GM21360 (cell line): ENCODE results near the gene PLA2G4E.
A peak's percentile ranks its signal among the peaks of the same experiment; 100 is the strongest.

Experiments used
- ATAC-seq: cut with Tn5 transposase; IDR thresholded peaks from one replicate; pipeline ENCODE4 v1.9.1; 2021; ENCODE audit warnings: mild to moderate bottlenecking, moderate library complexity; ENCODE audit not compliant: unreplicated experiment

The PLA2G4E gene

DNA sequence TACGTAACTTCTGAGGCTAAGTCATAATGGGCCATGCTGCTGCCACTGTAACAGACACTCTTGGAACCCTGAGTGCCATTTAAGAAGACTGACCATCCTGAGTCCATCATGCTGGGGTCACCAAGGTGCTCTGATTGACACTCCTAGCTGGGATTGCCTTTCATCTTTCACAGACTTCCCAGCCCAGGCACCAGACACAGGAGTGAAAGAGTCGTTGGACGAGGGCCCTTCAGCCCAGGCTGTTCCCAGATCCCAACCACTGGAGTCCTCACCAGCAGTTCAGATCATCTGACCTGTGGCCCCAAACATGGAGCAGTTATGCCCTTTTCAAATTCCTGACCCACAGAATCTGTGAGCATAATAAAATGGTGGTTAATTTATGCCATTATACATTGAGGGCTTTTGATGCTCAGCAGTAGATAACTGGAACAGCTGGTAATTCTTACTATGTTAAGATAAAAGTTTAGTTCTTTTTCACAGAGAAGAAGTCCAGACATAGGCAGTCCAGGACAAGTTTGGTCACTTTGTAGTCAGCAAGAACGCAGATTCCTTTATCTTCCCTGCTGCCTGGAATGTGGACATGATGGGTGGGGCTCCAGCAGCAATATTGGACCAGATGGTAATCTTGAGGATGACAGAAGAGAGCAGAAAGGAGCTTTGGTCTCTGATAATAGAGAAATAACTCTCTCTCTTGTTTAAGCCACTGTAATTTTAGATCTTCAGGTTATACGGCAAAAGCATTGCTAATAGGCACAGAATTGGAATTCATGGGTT is 41.2 kb downstream of the PLA2G4E start:
- no peak for ATAC-seq

DNA sequence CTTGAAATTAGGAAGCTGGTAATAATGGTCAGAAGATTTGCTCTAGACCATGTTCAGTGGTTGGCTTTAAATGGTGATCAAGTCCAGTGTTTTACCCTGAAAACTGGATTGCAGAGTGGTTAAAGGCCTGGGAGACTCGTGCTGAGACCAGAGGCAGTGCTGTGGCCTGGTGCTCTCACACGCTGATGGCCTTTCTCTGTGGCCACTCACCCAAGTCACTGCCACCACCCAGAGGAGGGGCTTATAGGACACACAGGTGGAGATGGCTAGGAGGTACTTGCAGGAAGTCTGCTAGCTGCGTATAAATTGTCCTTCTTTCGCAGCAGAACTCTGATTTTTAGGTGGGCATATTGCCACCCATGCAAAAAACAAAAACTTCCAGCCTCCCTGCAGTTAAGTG is 42.3 kb downstream of the PLA2G4E start:
- no peak for ATAC-seq

DNA sequence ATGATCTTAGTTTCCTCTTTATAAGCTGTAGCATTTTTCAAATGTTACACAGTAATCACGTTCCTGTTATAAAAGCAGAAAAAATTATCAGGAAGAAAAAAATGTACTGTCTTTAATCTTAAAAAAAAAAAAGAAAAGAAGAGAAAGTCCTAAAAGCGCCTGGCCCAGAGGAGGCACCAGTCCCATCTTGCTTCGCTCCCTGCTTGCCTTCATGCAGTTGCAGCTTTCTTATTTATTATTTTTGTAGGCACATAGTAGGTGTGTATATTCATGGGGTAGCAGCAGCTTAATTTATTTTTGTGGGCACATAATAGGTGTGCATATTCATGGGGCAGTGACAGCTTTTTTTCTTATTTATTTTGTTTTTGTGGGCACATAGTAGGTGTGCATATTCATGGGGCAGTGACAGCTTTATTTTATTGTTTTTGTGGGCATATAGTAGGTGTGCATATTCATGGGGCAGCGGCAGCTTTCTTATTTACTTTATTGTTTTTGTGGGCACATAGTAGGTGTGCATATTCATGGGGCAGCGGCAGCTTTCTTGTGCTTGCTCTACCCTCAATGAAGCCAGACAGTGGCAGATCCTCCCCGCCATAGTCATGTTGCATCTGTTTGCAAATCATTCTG is 43.0 kb downstream of the PLA2G4E start:
- no peak for ATAC-seq

DNA sequence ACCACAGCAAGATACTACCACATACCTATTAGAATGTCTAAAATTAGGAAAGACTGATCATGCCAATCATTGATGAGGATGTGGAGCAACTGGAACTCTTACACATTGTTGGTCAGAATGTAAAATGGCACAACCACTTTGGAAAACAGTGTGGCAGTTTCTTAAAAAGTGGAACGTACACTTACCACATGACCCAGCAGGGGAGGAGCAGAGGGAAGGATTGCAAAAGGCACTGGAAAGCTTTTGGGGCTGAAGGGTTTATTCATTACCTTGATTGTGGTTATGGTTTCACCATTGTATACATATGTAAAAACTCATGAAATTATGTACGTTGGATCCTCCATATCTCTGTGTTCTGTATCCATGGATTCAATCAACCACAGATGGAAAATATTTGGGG is 45.2 kb downstream of the PLA2G4E start:
- no peak for ATAC-seq

DNA sequence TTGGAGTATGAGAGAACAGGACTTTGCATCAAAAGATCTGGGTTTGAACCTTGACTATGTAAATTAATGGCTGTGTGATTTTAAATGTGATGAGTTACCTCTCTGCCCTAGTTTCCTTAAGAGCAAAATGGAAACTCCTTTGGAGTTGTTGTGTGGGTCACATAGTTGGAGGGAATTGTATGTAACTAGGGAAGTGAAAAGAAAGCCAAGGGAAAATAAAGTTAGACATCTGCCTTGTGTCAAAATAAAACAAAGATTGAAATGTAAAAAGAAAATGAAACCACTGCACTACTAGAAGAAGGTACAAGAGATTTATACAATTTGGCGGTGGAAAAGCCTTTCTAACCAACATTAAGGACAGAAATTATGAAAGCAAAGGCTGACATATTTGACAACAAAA is 46.8 kb downstream of the PLA2G4E start:
- ATAC-seq: no peak

DNA sequence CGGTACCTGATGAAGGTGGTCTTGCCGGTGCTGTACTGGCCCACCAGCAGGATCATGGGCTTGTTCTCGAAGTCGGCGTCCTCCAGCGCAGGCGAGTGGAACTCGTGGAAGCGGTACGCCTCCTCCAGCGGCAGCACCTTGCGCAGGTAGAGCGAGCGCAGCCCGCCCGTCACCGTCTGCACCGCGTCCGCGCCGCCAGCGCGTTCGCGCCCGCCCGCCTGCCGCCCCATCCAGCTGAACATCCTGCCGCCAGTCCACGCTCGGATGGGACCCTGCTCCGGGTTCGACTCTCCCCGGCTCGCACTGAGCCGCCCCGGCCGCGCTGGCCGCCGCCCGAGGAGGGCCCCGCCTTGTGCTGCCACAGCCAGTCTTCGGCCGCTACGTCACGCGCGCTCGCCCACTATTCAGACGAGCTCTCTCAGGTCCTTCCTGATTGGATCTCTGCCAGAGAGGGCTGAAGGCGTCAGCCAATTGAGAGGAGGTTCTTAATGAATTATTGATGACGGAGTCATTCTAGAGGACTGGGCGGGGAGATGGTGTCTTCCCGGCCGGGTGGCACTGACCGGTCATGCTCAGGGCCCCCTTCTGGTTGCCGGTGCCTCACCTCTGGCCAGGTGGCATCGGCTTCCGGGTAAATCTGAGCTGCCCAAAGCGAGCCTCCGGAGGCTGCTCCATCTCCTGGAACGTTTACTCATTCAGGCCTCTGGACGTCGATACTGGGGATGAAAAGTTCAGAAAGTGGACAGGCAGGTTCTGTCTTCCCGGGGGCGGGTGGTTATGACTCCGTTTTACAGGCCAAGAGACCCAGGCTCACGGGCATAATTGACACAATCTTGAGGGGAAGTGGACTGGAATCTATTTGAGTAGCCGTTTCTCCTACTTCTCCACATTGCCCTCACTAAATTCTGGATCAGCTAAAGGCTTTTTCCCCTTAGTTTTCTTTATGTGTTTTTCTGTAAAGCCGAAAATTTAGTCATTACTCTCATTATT is 48.3 kb downstream of the PLA2G4E start, which contains the start of gene EHD4:
TSS of gene EHD4 (minus strand) at position 305 of the 990 bp plus-strand sequence. CDS start at position 242, 63 bp downstream.
- ATAC-seq: peak; percentile 71

DNA sequence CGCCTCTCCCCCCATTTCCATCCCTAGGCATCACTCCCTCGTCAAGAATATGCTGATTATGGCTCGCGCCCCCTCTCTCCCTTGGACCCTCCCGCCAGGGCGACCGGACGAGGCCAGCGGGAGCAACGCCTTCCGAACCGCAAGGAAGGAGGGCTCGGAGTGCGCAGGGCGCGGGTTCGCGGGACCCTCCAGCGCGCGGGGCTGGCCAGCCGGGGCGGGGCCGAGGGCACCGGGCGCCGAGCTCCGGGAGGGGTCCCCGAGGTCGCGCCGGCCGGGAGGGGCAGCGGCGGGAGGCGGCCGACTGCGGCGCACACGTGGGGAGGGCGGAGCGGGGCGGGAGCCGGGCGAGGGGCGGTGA is 49.0 kb downstream of the PLA2G4E start:
- peak; percentile 13 for ATAC-seq

DNA sequence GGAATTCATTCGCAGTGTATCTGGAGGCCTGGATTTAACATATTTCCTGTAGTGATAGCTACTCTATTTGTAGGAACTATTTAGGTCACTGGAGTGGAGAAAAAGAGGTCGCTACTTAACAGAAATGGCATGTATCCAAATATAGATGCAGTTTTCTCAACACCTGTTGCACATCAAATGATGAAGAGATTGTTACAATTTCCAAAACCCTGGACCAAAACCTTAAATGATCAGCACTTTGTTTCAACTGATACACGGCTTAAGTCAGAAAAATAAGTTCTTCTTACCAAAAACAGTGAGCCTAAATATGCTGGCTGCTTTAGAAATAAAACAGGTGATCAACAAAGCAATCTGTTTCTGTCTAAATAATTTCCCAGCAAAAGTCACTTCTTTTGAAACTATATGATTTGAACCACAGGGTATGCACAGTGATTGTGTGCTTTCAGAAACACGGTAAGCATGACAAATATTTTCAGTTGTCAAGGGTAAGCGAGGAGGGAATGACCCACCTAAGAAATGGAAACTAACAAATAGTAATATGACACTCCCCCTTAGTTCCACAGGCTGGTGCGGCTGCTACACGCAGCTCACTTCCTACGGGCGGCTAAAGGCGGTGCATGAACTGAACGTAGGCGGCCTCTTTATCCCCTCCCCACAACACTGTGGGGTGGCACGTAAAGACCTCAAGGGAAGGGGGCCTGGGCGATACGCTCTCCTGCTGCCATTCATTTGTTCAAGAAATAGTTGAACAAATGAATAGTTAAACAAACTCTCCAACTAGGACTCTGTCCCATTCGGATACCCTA is 49.5 kb downstream of the PLA2G4E start:
- peak; percentile 39 for ATAC-seq

DNA sequence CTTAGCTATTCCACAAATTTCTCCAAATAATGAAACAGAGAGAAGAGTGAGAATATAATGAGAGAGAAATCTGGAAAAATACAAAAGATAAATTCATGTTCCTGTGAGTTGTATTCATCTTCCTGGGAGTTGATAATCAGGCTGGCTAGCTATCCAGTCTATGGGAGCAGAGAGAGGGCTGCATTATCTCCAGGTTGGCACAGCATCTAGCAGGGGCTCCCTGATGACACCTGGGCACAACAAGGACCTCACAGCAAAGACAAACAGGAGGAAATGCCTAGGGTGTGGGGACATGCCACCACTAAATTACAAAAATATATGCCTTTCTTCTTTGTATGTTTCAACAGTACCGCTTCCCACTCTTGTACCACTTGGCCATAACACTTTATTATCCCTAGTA is 50.4 kb downstream of the PLA2G4E start:
- ATAC-seq: no peak

DNA sequence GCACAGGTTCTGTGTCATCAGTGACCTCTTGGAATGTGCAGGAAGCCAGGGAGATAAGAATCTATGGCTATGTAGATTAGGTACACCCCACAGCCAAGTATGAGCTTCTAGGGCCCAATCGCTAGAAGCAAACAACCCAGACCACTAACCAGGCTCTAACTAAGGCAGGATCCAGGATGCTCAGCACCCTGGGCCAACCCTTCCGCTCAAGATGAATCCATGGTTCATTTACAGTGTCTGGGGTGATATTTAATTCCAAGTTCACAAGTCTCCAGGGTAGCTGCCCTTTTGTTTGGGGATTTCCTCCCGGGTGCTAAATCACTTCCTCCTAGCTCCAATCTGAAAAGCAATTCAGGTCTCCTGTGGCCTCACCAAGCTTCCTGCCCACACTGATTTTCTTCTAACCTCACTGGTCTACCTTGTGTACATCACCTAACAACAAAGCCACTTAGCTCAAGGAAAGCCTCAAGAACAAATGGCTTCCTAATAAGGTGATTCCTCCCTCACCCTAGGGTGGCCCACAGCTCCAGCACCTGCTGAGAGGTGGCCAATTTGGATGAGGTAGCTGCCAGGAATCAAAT is 50.9 kb downstream of the PLA2G4E start:
- ATAC-seq: no peak

DNA sequence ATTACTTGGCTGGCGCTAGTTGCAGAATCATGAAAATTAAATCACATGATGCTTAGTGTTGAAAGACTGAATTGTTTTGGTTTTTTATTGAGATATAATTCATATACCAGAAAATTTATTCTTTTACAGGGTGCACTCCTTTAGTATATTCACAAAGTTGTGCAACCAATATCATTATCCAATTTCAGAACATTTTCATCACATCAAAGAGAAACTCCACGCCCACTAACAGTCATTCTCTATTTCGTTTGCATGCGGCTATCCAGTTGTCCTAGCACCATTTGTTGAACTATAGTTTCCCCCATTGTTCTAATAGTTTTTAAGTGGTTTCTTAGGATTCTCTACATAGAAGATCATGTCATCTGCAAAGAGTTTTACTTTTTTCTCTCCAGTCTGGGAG is 52.1 kb downstream of the PLA2G4E start:
- no peak for ATAC-seq

DNA sequence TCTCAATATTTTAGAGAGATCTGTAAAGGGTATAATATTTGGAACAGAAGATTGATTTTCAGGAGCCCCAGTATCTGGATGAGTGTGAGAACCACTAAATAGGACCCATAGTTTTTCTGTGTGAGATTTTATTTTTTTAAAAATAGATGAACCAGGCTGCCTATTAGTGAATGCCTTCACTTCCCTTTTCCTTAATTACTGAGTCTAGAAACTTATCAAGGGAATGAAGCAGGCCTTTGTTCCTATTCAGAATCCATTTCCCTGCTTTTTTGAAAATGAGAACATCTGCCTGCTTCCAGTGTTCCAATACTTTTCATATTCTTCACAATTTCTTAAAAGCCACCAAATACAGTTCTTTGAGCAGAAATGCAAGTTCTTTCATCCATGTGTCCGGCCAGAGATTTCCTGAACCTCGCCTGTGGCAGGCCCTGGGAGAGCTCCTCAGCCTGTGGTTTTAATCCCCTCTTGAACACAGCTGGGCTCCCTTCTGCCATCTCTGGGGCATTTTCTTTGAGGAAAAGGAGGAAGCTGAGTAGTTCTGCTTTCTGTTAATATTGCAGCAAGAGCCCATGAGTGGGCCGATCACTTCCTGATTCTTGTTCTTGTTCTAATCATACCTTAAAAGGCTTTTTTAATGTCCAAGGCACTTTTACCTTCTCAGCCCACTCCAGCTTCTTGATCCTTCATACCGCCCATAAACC is 53.2 kb downstream of the PLA2G4E start:
- no peak for ATAC-seq

DNA sequence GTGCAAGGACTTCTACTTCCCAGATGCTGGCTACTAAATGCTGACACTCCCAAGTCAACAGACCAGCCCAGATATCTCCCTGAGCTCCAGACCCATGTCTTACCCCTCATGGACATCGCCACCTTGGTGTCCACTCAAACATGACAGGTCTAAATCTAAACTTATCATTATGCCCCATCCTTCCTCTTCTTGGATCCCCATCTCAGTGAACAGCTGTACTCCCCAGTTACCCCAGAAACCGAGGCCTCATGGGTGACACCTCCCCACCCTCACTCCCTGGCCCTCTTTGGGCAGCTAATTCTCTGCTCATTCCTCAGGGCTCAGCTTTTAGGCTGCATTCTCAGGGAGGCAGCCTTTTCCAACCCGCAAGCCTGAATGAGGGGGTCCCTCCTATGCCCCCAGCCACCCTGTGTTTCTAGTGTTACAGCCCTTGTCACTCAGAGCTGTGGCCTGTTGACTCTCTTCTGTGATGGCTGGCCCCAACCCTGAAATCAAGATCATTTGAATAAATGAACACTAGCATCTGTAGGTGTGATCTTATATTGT is 53.8 kb downstream of the PLA2G4E start:
- ATAC-seq: no peak

DNA sequence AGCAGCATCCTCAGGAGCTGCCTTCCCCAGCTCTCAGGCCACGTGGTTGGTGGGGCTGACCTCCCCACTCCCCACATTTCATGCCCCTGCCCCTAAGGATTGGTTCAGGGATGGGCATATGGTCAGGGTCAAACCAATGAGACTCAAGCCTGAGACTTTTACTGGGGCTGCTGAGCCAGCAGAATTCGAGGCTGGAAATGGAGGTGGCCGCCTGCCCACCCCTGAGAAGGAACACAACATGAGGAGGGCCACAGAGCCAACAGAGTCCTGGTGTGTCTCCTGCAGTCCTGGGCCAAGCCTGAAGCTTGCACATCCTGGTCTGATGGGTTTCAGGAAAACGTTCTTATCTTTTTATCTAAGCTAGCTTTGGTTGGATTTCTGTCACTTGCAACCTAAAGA is 54.4 kb downstream of the PLA2G4E start:
- ATAC-seq: no peak

DNA sequence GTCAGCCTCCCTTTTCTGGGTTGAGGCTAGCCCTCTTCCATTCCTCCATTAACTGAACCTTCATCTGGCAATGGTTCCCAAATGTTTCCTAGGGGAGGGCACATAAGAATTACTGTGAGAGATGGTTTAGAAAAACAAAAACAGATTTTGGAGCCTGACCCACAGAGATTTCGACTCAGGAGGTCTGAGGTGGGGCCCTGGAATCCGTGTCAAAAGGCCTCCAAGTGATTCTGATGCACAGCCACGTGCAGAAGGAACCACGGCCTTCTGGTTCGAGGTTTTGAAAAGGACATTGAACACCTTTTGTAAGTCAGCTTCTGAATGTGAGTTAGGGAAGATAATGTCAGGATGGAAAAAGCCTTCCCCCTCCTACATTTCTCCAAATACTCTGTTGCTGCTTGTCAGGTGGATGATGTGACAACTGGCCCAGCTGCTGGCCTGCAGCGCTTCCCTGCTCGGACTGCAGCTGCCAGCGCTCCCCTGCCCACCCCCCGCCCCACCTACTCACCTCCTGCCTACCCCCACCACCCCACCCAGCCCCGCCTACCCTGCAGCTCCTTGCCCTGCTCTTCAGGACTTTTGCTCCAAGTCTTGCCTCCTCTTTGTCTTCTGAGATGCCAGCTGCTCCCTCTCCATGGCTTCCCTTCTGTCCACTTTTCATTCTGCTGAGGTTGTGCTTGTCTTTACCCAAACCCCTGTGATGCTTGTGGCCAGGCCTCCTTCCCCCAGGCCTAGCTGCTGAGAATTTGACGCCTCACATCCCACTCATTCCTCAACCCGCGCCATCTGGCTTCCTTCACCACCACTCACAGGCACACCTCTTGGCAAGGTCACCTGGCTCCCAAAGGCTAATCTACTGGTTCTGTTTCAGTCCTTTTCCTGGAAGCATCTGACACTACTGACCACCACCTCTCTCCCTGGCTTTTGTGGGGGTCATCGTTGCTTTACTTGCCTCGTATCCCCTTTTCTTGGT is 55.1 kb downstream of the PLA2G4E start:
- no peak for ATAC-seq

DNA sequence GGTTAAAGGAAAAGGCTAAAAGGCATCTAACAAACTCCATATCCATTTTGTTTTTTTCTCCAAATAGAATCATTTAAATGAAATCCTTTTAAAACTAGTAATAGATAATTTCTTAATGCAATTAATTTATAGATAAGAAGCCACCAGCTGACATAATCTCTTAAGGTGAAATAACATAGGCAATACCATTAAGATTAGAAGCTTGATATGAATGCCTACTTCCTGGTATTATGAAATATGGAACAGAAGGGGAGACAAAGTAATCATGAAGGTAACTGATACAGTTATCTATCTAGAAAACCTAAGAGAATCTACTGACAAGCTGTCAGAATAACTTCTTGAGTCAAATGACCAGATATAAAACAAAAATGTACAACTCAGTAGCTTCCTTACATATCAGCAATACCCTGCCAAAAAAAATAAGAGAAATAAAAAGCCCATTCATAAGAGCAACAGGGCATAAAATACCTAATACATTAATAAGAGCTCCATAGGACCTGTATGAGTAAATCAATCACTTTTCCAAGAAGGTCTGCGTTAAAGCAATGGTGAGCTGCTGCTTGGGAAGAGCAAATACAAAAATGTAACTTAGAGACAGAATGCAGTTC is 59.1 kb downstream of the PLA2G4E start:
- no peak for ATAC-seq

DNA sequence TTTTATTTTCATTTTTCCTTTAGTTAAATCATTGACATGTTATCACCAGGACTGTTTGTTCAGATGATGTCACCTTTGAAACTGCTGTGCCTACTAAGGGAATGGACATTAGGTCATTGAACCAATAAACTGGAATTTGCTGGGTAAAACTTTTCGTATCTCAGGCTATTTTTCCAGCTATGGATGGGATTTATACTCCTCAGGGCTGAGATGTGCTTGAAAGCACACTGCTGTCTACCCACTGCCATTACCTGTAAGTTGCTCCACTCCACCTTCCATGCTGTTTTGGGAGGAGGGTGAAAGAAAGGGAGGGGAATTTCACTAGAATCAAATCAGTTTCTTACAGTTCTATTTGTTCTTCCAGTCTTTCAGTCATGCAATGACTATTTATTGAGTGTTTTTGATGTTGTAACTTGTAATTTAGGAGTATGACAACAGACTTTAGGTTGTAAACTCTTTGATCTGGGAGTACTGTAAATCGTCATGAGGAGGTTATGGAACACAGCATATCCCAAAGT is 59.8 kb downstream of the PLA2G4E start:
- no peak for ATAC-seq

DNA sequence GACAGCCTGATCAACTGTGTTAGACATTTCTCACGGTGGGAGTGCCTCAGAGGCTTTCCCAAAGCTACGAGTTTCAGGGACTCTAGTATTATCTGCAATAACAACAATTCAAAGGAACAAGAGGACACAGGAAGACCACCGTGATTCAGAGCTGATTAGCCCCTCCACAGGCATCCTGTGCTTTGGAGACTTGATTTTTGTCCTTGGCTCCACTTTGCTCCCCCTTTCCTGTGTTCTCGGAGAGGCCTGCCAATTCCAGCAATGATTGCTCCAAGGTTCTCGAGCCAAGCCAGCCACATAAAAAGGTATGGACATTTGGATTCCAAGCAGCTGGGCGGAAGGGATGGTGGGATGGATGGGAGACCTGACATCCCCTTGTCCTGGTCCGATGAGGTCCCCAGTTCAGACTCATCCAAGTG is 62.8 kb downstream of the PLA2G4E start:
- ATAC-seq: no peak
